Adrenal gland (tissue), 12 donors: Measurements from ENCODE around the gene UCHL1. TPM values are rescaled to one million over a fixed set of nuclear protein-coding genes. Genes with fewer than 3 reads are reported as not detected.

Experiments
- DNase-seq, 7 donors: peaks; one replicate each; pipeline ENCODE4 v3.0.0-alpha.2; 2019 to 2020
- H3K27ac ChIP-seq, 5 donors: fragments of 200-600 bp; sonication (generic) in 4 of 5; 1 replicate in 3 of 5; 2 replicates in 2 of 5; pipeline versions ENCODE4 v1.5.1 to v1.8.0; 2016 to 2020; ENCODE audit warnings: mild to moderate bottlenecking in 1 of 5
- H3K27me3 ChIP-seq: fragments of 200-600 bp; 2 replicates; pipeline ENCODE4 v1.8.0; 2021
- H3K36me3 ChIP-seq, 2 donors: fragments of 200-600 bp; replicated peaks in 1 of 2; 1 replicate in 1 of 2; 2 replicates in 1 of 2; pipeline versions ENCODE4 v1.5.1 to v1.8.0; 2018 to 2022
- H3K4me1 ChIP-seq, 2 donors: fragments of 200-600 bp; replicated peaks in 1 of 2; 1 replicate in 1 of 2; 2 replicates in 1 of 2; pipeline versions ENCODE4 v1.5.1 to v1.8.0; 2018 to 2021
- H3K4me3 ChIP-seq, 4 donors: fragments of 200-600 bp; sonication (generic) in 3 of 4; one replicate each; pipeline ENCODE4 v1.5.1; 2016 to 2018
- H3K9me3 ChIP-seq, 3 donors: fragments of 200-600 bp; sonication (generic) in 1 of 3; replicated peaks in 1 of 3; 1 replicate in 2 of 3; 2 replicates in 1 of 3; pipeline versions ENCODE4 v1.5.1 to v1.8.0; 2016 to 2021
- POLR2A ChIP-seq, 2 donors: fragments of 450-650 bp; IDR thresholded peaks; one replicate each; pipeline ENCODE4 v1.6.1; 2017; ENCODE audit warnings: antibody characterized with exemption in 2 of 2, mild to moderate bottlenecking in 2 of 2, moderate library complexity in 1 of 2
- WGBS, 4 donors: extraction: QIAGEN DNeasy Blood & Tissue Kit in 2 of 4; methylation state at CpG; one replicate each; pipeline versions ENCODE4 v1.1.5 to v1.1.7; 2013 to 2017; 5-methylcytosine and 5-hydroxymethylcytosine counted together
- intact Hi-C, 2 donors: fragments of 100-400 bp; cut with DNase I; formaldehyde crosslinking; loops; one replicate each; pipeline versions ENCODE4 v1.14.1 to v1.15.0; 2022 to 2023
- polyA plus RNA-seq, 3 donors: library from polyadenylated mRNA; stranded (reverse); fragments of 200-250 nt in 2 of 3; fragments of 350-450 nt in 1 of 3; fragmentation: Illumina TruSeq in 1 of 3; extraction: RNeasy Lipid Tissue Mini Kit (QIAGEN cat#74804) in 1 of 3; gene quantifications; one replicate each; pipeline ENCODE4 v1.2.3, GENCODE V29; 2013 to 2014
- total RNA-seq, 9 donors: library from RNA; depleted of rRNA in 4 of 9; stranded (reverse); fragments of >200 nt in 4 of 9; fragments of 120-200 nt in 1 of 9; fragmentation: NEBNext Ultra II Directional in 1 of 9; extraction: Animal tissue kit (Norgen Biotek cat#: 25700) in 1 of 9; gene quantifications; one replicate each; pipeline versions ENCODE4 v1.1.0 to v1.2.4, GENCODE V29; 2013 to 2023
- TF ChIP-seq, protein P1 (sequence below), 6 experiments: fragments of 450-650 bp in 4 of 6; fragments of 200-600 bp in 2 of 6; sonication (generic) in 1 of 6; IDR thresholded peaks; 1 replicate in 5 of 6; 2 replicates in 1 of 6; pipeline versions ENCODE4 v1.5.1 to v1.8.0; 2016 to 2021; ENCODE audit warnings: antibody characterized with exemption in 6 of 6, mild to moderate bottlenecking in 2 of 6, moderate library complexity in 1 of 6
- donor health status: healthy with polysubstance abuse.
- donor health status: Bipolar disorder and iron deficiency.
- donor health status: DM: yes; HTN: yes; CAD: no.
- donor health status: DM: no; HTN: no; CAD: no.
- donor health status: DM: no; HTN: no; CAD: no.
- donor health status: DM: yes; HTN: yes; CAD: no.

The UCHL1 gene
- total and polyA plus RNA-seq, 12 donors, result 12.1 to 1,275 (median 84.4) TPM

DNA sequence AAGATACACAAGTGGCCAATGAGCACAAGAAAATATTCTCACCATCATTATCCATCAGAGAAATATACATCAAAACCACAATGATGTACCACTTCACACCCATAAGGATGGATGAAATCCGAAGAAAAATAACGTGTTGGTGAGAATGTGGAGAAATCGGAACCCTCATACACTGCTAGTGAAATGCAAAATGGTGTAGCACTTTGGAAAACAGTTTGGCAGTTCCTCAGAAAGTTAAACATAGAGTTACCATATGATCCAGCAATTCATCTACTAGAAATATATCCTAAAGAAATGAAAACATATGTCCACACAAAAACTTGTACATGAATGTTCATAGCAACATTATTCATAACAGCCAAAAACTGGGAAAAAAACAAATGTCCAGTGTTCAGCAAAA, 23.9 kb upstream of the UCHL1 start:
- no peak for DNase-seq
- H3K9me3 ChIP-seq, result no peaks in the 10 kb centered on the region
- no peak for TF ChIP-seq POLR2A (IDR thresholded peaks at IDR 0.05)
- TF ChIP-seq, protein P1, sequence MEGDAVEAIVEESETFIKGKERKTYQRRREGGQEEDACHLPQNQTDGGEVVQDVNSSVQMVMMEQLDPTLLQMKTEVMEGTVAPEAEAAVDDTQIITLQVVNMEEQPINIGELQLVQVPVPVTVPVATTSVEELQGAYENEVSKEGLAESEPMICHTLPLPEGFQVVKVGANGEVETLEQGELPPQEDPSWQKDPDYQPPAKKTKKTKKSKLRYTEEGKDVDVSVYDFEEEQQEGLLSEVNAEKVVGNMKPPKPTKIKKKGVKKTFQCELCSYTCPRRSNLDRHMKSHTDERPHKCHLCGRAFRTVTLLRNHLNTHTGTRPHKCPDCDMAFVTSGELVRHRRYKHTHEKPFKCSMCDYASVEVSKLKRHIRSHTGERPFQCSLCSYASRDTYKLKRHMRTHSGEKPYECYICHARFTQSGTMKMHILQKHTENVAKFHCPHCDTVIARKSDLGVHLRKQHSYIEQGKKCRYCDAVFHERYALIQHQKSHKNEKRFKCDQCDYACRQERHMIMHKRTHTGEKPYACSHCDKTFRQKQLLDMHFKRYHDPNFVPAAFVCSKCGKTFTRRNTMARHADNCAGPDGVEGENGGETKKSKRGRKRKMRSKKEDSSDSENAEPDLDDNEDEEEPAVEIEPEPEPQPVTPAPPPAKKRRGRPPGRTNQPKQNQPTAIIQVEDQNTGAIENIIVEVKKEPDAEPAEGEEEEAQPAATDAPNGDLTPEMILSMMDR (IDR thresholded peaks at IDR 0.05), result no peak
- WGBS, 4 donors, result 72 to 82% (median 81%) methylated on average over 3 of the region's 3 CpGs
- intact Hi-C loops, result no loop called here
- H3K36me3 ChIP-seq, result no peaks in the 10 kb centered on the region
- no peaks in the 10 kb centered on the region for H3K27me3 ChIP-seq
- H3K4me3 ChIP-seq, result no peak overlapping the region
- H3K27ac ChIP-seq, result no peak overlapping the region
- H3K4me1 ChIP-seq, result no peaks in the 10 kb centered on the region

DNA sequence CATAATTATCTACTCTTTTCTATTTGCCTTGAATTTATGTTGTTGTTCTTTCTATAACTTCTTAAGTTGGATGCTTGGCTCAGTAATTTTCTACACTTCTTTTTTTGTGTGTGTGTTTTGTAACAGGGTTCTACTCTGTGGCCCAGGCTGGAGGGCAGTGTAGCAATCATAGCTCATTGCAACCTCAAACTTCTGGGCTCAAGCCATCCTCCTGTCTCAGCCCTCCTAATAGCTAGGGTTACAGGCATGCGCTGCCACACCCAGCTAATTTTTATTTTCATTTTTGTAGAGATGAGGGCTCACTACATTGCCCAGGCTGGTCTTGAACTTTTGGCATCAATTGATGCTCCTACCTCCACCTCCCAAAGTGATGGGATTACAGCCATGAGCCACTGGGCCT, 20.7 kb upstream of the UCHL1 start:
- 92 to 100% (median 94%) methylated on average over 1 of the region's 1 CpG for whole genome bisulfite sequencing, 4 donors
- H3K4me1 ChIP-seq, result no peaks in the 10 kb centered on the region
- no peaks in the 10 kb centered on the region for H3K36me3 ChIP-seq
- DNase-seq, result no peak
- no peak overlapping the region for H3K4me3 ChIP-seq
- intact Hi-C loops, result no loop called here
- TF ChIP-seq, protein P1 (IDR thresholded peaks at IDR 0.05), result no peak
- TF ChIP-seq POLR2A (IDR thresholded peaks at IDR 0.05), result no peak
- H3K9me3 ChIP-seq, result no peaks in the 10 kb centered on the region
- no peaks in the 10 kb centered on the region for H3K27me3 ChIP-seq
- no peak overlapping the region for H3K27ac ChIP-seq

DNA sequence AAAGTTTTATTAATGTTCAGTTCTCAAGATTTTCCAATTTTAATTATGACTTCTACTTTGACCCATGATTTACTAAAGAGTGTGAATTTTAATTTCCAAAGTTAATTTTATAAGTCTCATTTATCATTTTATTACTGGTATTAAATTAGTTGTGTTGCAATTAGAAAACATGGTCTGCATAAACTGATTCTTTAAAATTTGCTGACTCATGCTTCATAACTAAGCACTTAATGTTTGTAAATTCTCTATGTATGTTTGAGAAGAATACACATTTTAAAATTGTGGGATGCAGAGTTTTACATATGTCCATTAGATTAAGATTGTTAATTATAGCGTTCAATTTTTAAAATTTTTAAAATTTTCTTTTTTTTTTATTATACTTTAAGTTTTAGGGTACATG, 20.2 kb upstream of the UCHL1 start:
- intact Hi-C loops, result no loop called here
- Histone ChIP-seq H3K27ac (no peak overlapping the region), H3K9me3 (no peaks in the 10 kb centered on the region), H3K36me3 (no peaks in the 10 kb centered on the region), H3K27me3 (no peaks in the 10 kb centered on the region), H3K4me3 (no peak overlapping the region), H3K4me1 (no peaks in the 10 kb centered on the region)
- TF ChIP-seq, protein P1 (IDR thresholded peaks at IDR 0.05), result no peak
- no peak for TF ChIP-seq POLR2A (IDR thresholded peaks at IDR 0.05)
- DNase-seq, result no peak
- WGBS, 4 donors, result 49 to 93% (median 93%) methylated on average over 1 of the region's 1 CpG

DNA sequence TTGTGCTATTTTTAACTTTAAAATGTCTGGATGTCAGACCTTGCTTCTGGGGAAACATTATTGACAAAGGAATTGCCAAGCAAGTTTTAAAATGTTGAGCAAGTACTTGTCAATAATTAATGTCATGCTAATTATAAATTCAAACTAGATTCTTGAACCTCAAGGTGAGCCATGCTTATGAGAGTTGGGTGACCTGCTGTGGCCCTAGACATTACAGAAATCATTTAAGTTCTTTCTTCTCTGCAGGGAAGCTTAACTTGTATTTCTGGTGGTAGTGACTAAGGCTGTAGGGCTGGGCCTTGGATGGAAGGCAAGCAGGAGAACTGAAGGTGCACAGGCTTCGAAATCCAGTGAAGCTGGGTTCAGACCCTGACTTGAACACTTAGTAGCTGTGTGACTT, 14.8 kb upstream of the UCHL1 start:
- 94 to 100% (median 95%) methylated on average over 1 of the region's 1 CpG for WGBS, 4 donors
- Histone ChIP-seq H3K27me3 (no peaks in the 10 kb centered on the region), H3K4me3 (no peak overlapping the region), H3K4me1 (no peaks in the 10 kb centered on the region), H3K9me3 (no peaks in the 10 kb centered on the region), H3K27ac (no peak overlapping the region), H3K36me3 (no peaks in the 10 kb centered on the region)
- TF ChIP-seq, protein P1 (IDR thresholded peaks at IDR 0.05), result no peak
- TF ChIP-seq POLR2A (IDR thresholded peaks at IDR 0.05), result no peak
- intact Hi-C loops, result no loop called here
- no peak for DNase-seq
